Kidney epithelial cell (primary cell): ENCODE results near the gene VGLL4. TPM values are rescaled to one million over a fixed set of nuclear protein-coding genes. Genes with fewer than 3 reads are reported as not detected.

Experiments used
- DNase-seq: peaks from one replicate; pipeline ENCODE4 v3.0.0-alpha.2; 2010; ENCODE audit warnings: low read depth
- H3K27me3 ChIP-seq: 2 replicates; pipeline ENCODE4 v1.6.0; 2011; ENCODE audit warnings: low read length; ENCODE audit not compliant: control insufficient read depth, insufficient read depth
- H3K36me3 ChIP-seq: 2 replicates; pipeline ENCODE4 v1.5.1; 2011; ENCODE audit warnings: low read length; ENCODE audit not compliant: control insufficient read depth, insufficient read depth
- H3K4me3 ChIP-seq: 2 replicates; pipeline ENCODE4 v1.5.1; 2011; ENCODE audit warnings: low read depth, mild to moderate bottlenecking, control low read depth, low read length
- CTCF ChIP-seq: IDR thresholded peaks from 2 replicates; pipeline ENCODE4 v1.5.1; 2011; ENCODE audit warnings: mild to moderate bottlenecking, moderate library complexity, low read length, control low read depth, inconsistent platforms; ENCODE audit not compliant: insufficient read depth, poor library complexity, severe bottlenecking
- total RNA-seq: library from RNA; depleted of rRNA; stranded (reverse); fragments of >200 nt; gene quantifications from 2 replicates; pipeline ENCODE4 v1.2.3, GENCODE V29; 2015

Gene VGLL4
- total RNA-seq, 1 donor from 2014 or later: 96.3 TPM

GRCh38 chr3:11622586-11623550 is 20.8 kb downstream of the VGLL4 start:
- H3K36me3 ChIP-seq: no peaks in the 10 kb centered on the region
- H3K27me3 ChIP-seq: no peaks in the 10 kb centered on the region
- no peak for TF ChIP-seq CTCF
- no peak overlapping the region for H3K4me3 ChIP-seq
- DNase-seq: no peak

- no peak for DNase-seq
- TF ChIP-seq CTCF: no peak
Observed at GRCh38 chr3:11621077-11621476, 22.6 kb downstream of the VGLL4 start.

GRCh38 chr3:11619946-11620652 is 23.6 kb downstream of the VGLL4 start:
- TF ChIP-seq CTCF: no peak
- Histone ChIP-seq H3K27me3 (no peaks in the 10 kb centered on the region), H3K36me3 (peaks cover 1% of the 10 kb centered on the region), H3K4me3 (no peak overlapping the region)
- DNase-seq: no peak

More at GRCh38 chr3:11621077-11621476, 22.6 kb downstream of the VGLL4 start:
- no peaks in the 10 kb centered on the region for H3K27me3 ChIP-seq
- peaks cover under 1% of the 10 kb centered on the region for H3K36me3 ChIP-seq
- H3K4me3 ChIP-seq: no peak overlapping the region

GRCh38 chr3:11619461-11619860 is 24.3 kb downstream of the VGLL4 start:
- TF ChIP-seq CTCF: no peak
- Histone ChIP-seq H3K4me3 (no peak overlapping the region), H3K36me3 (peaks cover 1% of the 10 kb centered on the region), H3K27me3 (no peaks in the 10 kb centered on the region)
- no peak for DNase-seq

- DNase-seq: no peak
Observed at GRCh38 chr3:11618904-11619303, 24.8 kb downstream of the VGLL4 start.

More at GRCh38 chr3:11618904-11619303, 24.8 kb downstream of the VGLL4 start:
- peaks cover 1% of the 10 kb centered on the region for H3K36me3 ChIP-seq
- H3K4me3 ChIP-seq: no peak overlapping the region
- no peaks in the 10 kb centered on the region for H3K27me3 ChIP-seq
- no peak for TF ChIP-seq CTCF
